BLaER1 (cell line): ENCODE data around the gene TMEM132C.
A peak's percentile ranks its signal among the peaks of the same experiment; 100 is the strongest.

Experiments
- H3K27ac ChIP-seq: shearing (Covaris generic); formaldehyde crosslinking; 2 replicates; pipeline ENCODE4 v1.8.1; 2022
- H3K27me3 ChIP-seq: shearing (Covaris generic); formaldehyde crosslinking; 2 replicates; pipeline ENCODE4 v1.8.1; 2022
- H3K36me3 ChIP-seq: shearing (Covaris generic); formaldehyde crosslinking; 2 replicates; pipeline ENCODE4 v1.8.1; 2022
- H3K4me1 ChIP-seq: shearing (Covaris generic); formaldehyde crosslinking; 2 replicates; pipeline ENCODE4 v1.8.1; 2022
- H3K4me2 ChIP-seq: shearing (Covaris generic); formaldehyde crosslinking; 2 replicates; pipeline ENCODE4 v1.8.1; 2022
- H3K4me3 ChIP-seq: shearing (Covaris generic); formaldehyde crosslinking; 2 replicates; pipeline ENCODE4 v1.8.1; 2022
- H3K9ac ChIP-seq: shearing (Covaris generic); formaldehyde crosslinking; 2 replicates; pipeline ENCODE4 v1.8.1; 2022
- H3K9me3 ChIP-seq: shearing (Covaris generic); formaldehyde crosslinking; 2 replicates; pipeline ENCODE4 v1.8.1; 2022
- H4K20me1 ChIP-seq: shearing (Covaris generic); formaldehyde crosslinking; 2 replicates; pipeline ENCODE4 v1.8.1; 2022
- Cebpa-rat ChIP-seq: shearing (Covaris generic); IDR thresholded peaks from 2 replicates; pipeline ENCODE4 v1.8.1; 2022

The TMEM132C gene

GRCh38 chr12:128336204-128337070 lies 69.5 kb downstream of the TMEM132C start:
- Histone ChIP-seq H3K27ac (no peak overlapping the region), H3K4me3 (no peak overlapping the region), H3K27me3 (no peaks in the 10 kb centered on the region), H3K4me2 (peak overlapping the region; percentile 12; the same call in 1 of the 2 replicates), H3K9me3 (peaks cover 5% of the 10 kb centered on the region), H3K9ac (no peak overlapping the region), H4K20me1 (no peaks in the 10 kb centered on the region), H3K36me3 (no peaks in the 10 kb centered on the region), H3K4me1 (peaks cover 21% of the 10 kb centered on the region)
- TF ChIP-seq Cebpa-rat = no peak

GRCh38 chr12:128337071-128337345 lies 70.0 kb downstream of the TMEM132C start:
- H3K9ac ChIP-seq = no peak overlapping the region
- no peak overlapping the region for H3K4me3 ChIP-seq
- TF ChIP-seq Cebpa-rat = no peak

GRCh38 chr12:128337431-128338170 lies 70.6 kb downstream of the TMEM132C start:
- no peak overlapping the region for H3K27ac ChIP-seq
- no peak overlapping the region for H3K4me2 ChIP-seq
- H3K4me3 ChIP-seq = no peak overlapping the region
- no peaks in the 10 kb centered on the region for H4K20me1 ChIP-seq
- no peaks in the 10 kb centered on the region for H3K36me3 ChIP-seq
- no peaks in the 10 kb centered on the region for H3K27me3 ChIP-seq
- H3K9ac ChIP-seq = no peak overlapping the region
- H3K9me3 ChIP-seq = peaks cover 13% of the 10 kb centered on the region
- TF ChIP-seq Cebpa-rat = no peak
- H3K4me1 ChIP-seq = peaks cover 25% of the 10 kb centered on the region

More at GRCh38 chr12:128337071-128337345, 70.0 kb downstream of the TMEM132C start:
- Histone ChIP-seq H3K4me1 (peaks cover 21% of the 10 kb centered on the region), H3K4me2 (peak overlapping the region; percentile 12; the same call in 1 of the 2 replicates), H3K27ac (no peak overlapping the region), H3K9me3 (peaks cover 11% of the 10 kb centered on the region), H3K27me3 (no peaks in the 10 kb centered on the region), H4K20me1 (no peaks in the 10 kb centered on the region), H3K36me3 (no peaks in the 10 kb centered on the region)

GRCh38 chr12:128338386-128339125 lies 71.6 kb downstream of the TMEM132C start:
- H3K4me3 ChIP-seq = no peak overlapping the region
- H3K36me3 ChIP-seq = no peaks in the 10 kb centered on the region
- no peaks in the 10 kb centered on the region for H3K27me3 ChIP-seq
- H3K4me2 ChIP-seq = 0 out of 2 replicates have a peak overlapping the region, but pooled peaks have one; percentile 13
- no peak overlapping the region for H3K27ac ChIP-seq
- peaks cover 13% of the 10 kb centered on the region for H3K9me3 ChIP-seq
- TF ChIP-seq Cebpa-rat = no peak
- H4K20me1 ChIP-seq = no peaks in the 10 kb centered on the region
- no peak overlapping the region for H3K9ac ChIP-seq
- peaks cover 30% of the 10 kb centered on the region for H3K4me1 ChIP-seq

- Histone ChIP-seq H3K4me3 (no peak overlapping the region), H3K9me3 (peaks cover 13% of the 10 kb centered on the region), H3K27ac (no peak overlapping the region), H3K4me2 (0 out of 2 replicates have a peak overlapping the region, but pooled peaks have one; percentile 13), H3K9ac (no peak overlapping the region), H3K36me3 (no peaks in the 10 kb centered on the region), H4K20me1 (no peaks in the 10 kb centered on the region), H3K4me1 (peaks cover 30% of the 10 kb centered on the region), H3K27me3 (no peaks in the 10 kb centered on the region)
- no peak for TF ChIP-seq Cebpa-rat
These were observed 72.2 kb downstream of the TMEM132C start for GRCh38 chr12:128339126-128339520.

GRCh38 chr12:128339631-128340030 lies 72.7 kb downstream of the TMEM132C start:
- H3K36me3 ChIP-seq = no peaks in the 10 kb centered on the region
- peaks cover 30% of the 10 kb centered on the region for H3K4me1 ChIP-seq
- peaks cover 11% of the 10 kb centered on the region for H3K9me3 ChIP-seq
- H3K27ac ChIP-seq = no peak overlapping the region
- H3K27me3 ChIP-seq = no peaks in the 10 kb centered on the region
- 0 out of 2 replicates have a peak overlapping the region, but pooled peaks have one; percentile 13 for H3K4me2 ChIP-seq
- no peak overlapping the region for H3K9ac ChIP-seq
- H3K4me3 ChIP-seq = no peak overlapping the region
- no peaks in the 10 kb centered on the region for H4K20me1 ChIP-seq
- TF ChIP-seq Cebpa-rat = no peak

- Histone ChIP-seq H3K4me3 (no peak overlapping the region), H3K9me3 (peaks cover 31% of the 10 kb centered on the region), H3K36me3 (no peaks in the 10 kb centered on the region), H3K4me2 (no peak overlapping the region), H3K27me3 (no peaks in the 10 kb centered on the region), H3K9ac (no peak overlapping the region), H3K27ac (no peak overlapping the region), H3K4me1 (peaks cover 26% of the 10 kb centered on the region), H4K20me1 (no peaks in the 10 kb centered on the region)
- TF ChIP-seq Cebpa-rat = no peak
These were observed 86.3 kb downstream of the TMEM132C start for GRCh38 chr12:128353301-128353700.

GRCh38 chr12:128356547-128356946 lies 89.6 kb downstream of the TMEM132C start:
- no peak overlapping the region for H3K9ac ChIP-seq
- H4K20me1 ChIP-seq = no peaks in the 10 kb centered on the region
- H3K27me3 ChIP-seq = no peaks in the 10 kb centered on the region
- H3K4me2 ChIP-seq = no peak overlapping the region
- no peak overlapping the region for H3K4me3 ChIP-seq
- no peaks in the 10 kb centered on the region for H3K36me3 ChIP-seq
- TF ChIP-seq Cebpa-rat = no peak
- H3K27ac ChIP-seq = no peak overlapping the region
- peaks cover 18% of the 10 kb centered on the region for H3K9me3 ChIP-seq
- peaks cover 26% of the 10 kb centered on the region for H3K4me1 ChIP-seq

- no peak for TF ChIP-seq Cebpa-rat
- Histone ChIP-seq H3K4me2 (0 out of 2 replicates have a peak overlapping the region, but pooled peaks have one; percentile 67), H3K27me3 (peaks cover 10% of the 10 kb centered on the region; the same call in 1 of the 2 replicates), H3K4me3 (no peak overlapping the region), H3K9me3 (no peaks in the 10 kb centered on the region), H4K20me1 (no peaks in the 10 kb centered on the region), H3K36me3 (no peaks in the 10 kb centered on the region), H3K27ac (no peak overlapping the region), H3K4me1 (peaks cover 44% of the 10 kb centered on the region), H3K9ac (no peak overlapping the region)
These were observed 94.5 kb downstream of the TMEM132C start for GRCh38 chr12:128361400-128361995.
